WTC11 (cell line): ENCODE data around the gene ZNF488.

Experiments used
- ATF2 ChIP-seq: sonication (generic); formaldehyde crosslinking; IDR thresholded peaks from 2 replicates; pipeline ENCODE4 v1.8.1; 2022; ENCODE audit warnings: low read depth, missing genetic modification reagents, borderline replicate concordance
- CREB1 ChIP-seq: sonication (generic); formaldehyde crosslinking; IDR thresholded peaks from 2 replicates; pipeline ENCODE4 v1.8.0; 2023; ENCODE audit warnings: mild to moderate bottlenecking, missing genetic modification reagents
- CTCF ChIP-seq: fragments of 200-600 bp; IDR thresholded peaks from 2 replicates; pipeline ENCODE4 v1.8.0; 2022; ENCODE audit warnings: antibody characterized with exemption
- E2F1 ChIP-seq: sonication (generic); formaldehyde crosslinking; IDR thresholded peaks from 2 replicates; pipeline ENCODE4 v1.8.0; 2022; ENCODE audit warnings: mild to moderate bottlenecking, missing genetic modification reagents
- ETV6 ChIP-seq: sonication (generic); formaldehyde crosslinking; IDR thresholded peaks from 2 replicates; pipeline ENCODE4 v1.8.1; 2022; ENCODE audit warnings: mild to moderate bottlenecking, missing genetic modification reagents
- FOXP1 ChIP-seq: sonication (generic); formaldehyde crosslinking; IDR thresholded peaks from 2 replicates; pipeline ENCODE4 v1.8.0; 2022; ENCODE audit warnings: missing genetic modification reagents, mild to moderate bottlenecking, moderate library complexity, borderline replicate concordance
- GABPB1 ChIP-seq: sonication (generic); formaldehyde crosslinking; IDR thresholded peaks from 2 replicates; pipeline ENCODE4 v1.8.1; 2023; ENCODE audit warnings: mild to moderate bottlenecking, missing genetic modification reagents
- HMGXB4 ChIP-seq: sonication (generic); formaldehyde crosslinking; IDR thresholded peaks from 2 replicates; pipeline ENCODE4 v1.8.1; 2023; ENCODE audit warnings: mild to moderate bottlenecking, moderate library complexity, missing genetic modification reagents
- KAT7 ChIP-seq: sonication (generic); formaldehyde crosslinking; IDR thresholded peaks from 2 replicates; pipeline ENCODE4 v1.8.1; 2023; ENCODE audit warnings: missing genetic modification reagents, mild to moderate bottlenecking, borderline replicate concordance
- MLX ChIP-seq: sonication (generic); formaldehyde crosslinking; IDR thresholded peaks from 2 replicates; pipeline ENCODE4 v1.8.1; 2023; ENCODE audit warnings: mild to moderate bottlenecking, missing genetic modification reagents, moderate library complexity
- PREB ChIP-seq: sonication (generic); formaldehyde crosslinking; IDR thresholded peaks from 2 replicates; pipeline ENCODE4 v1.8.1; 2022; ENCODE audit warnings: mild to moderate bottlenecking, missing genetic modification reagents, moderate library complexity, borderline replicate concordance
- ZSCAN18 ChIP-seq: fragments of 250-450 bp; sonication (Bioruptor Pico); IDR thresholded peaks from 2 replicates; pipeline ENCODE4 v2.1.2; 2022; ENCODE audit warnings: mild to moderate bottlenecking, moderate library complexity

GRCh38 chr10:47410862-47411261 lies 26.8 kb upstream of the ZNF488 start:
- no peak for TF ChIP-seq FOXP1
- no peak for TF ChIP-seq CTCF
- TF ChIP-seq PREB (CRISPR knock-in tag): no peak
- no peak for TF ChIP-seq CREB1 (CRISPR knock-in tag)
- TF ChIP-seq ZSCAN18 (CRISPR knock-in tag): no peak
- no peak for TF ChIP-seq HMGXB4 (CRISPR knock-in tag)
- no peak for TF ChIP-seq MLX (CRISPR knock-in tag)
- no peak for TF ChIP-seq E2F1
- TF ChIP-seq ETV6 (CRISPR knock-in tag): no peak
- TF ChIP-seq ATF2: no peak
- TF ChIP-seq KAT7 (CRISPR knock-in tag): no peak
- TF ChIP-seq GABPB1 (CRISPR knock-in tag): no peak
